Fibroblast of skin of right quadriceps (primary cell): Measurements from ENCODE around the gene BCL2L1.
A peak's percentile ranks its signal among the peaks of the same experiment; 100 is the strongest.
"Not testable (repeated sequence)": the region's sequence is repeated elsewhere in the genome, so short reads cannot be mapped to it uniquely, and the experiment has no call there.

Experiments used
- DNase-seq: peaks from one replicate; pipeline ENCODE4 v3.0.0-alpha.2; 2013

BCL2L1 gene

GRCh38 chr20:31673943-31674463 lies 48.7 kb downstream of the BCL2L1 start:
- no peak for DNase-seq

GRCh38 chr20:31673435-31673834 lies 49.2 kb downstream of the BCL2L1 start:
- no peak for DNase-seq

GRCh38 chr20:31671324-31671723 lies 51.3 kb downstream of the BCL2L1 start:
- no peak for DNase-seq

GRCh38 chr20:31670371-31671228 lies 52.1 kb downstream of the BCL2L1 start:
- DNase-seq: no peak

GRCh38 chr20:31669876-31670275 lies 52.8 kb downstream of the BCL2L1 start:
- no peak for DNase-seq

GRCh38 chr20:31668944-31669343 lies 53.7 kb downstream of the BCL2L1 start:
- not testable (repeated sequence) for DNase-seq

- DNase-seq: no peak
Observed at GRCh38 chr20:31667315-31668285, 55.1 kb downstream of the BCL2L1 start.

- no peak for DNase-seq
Observed at GRCh38 chr20:31666258-31667042, 56.2 kb downstream of the BCL2L1 start.

GRCh38 chr20:31665753-31666152 lies 56.9 kb downstream of the BCL2L1 start:
- no peak for DNase-seq

- DNase-seq: no peak
Observed at GRCh38 chr20:31664696-31665354, 57.8 kb downstream of the BCL2L1 start.

- DNase-seq: no peak
Observed at GRCh38 chr20:31663838-31664695, 58.6 kb downstream of the BCL2L1 start.

GRCh38 chr20:31663524-31663837 lies 59.2 kb downstream of the BCL2L1 start:
- no peak for DNase-seq

GRCh38 chr20:31662372-31662854 lies 60.3 kb downstream of the BCL2L1 start:
- no peak for DNase-seq

GRCh38 chr20:31661625-31662371 lies 60.9 kb downstream of the BCL2L1 start:
- DNase-seq: peak; percentile 68

GRCh38 chr20:31654534-31654933 lies 68.1 kb downstream of the BCL2L1 start:
- no peak for DNase-seq

- DNase-seq: no peak
Observed at GRCh38 chr20:31653561-31653960, 69.1 kb downstream of the BCL2L1 start.

- DNase-seq: peak; percentile 68
Observed at GRCh38 chr20:31652917-31653396, 69.7 kb downstream of the BCL2L1 start.

- not testable (repeated sequence) for DNase-seq
Observed at GRCh38 chr20:31648104-31648503, 74.6 kb downstream of the BCL2L1 start.

GRCh38 chr20:31644701-31645100 lies 78.0 kb downstream of the BCL2L1 start:
- DNase-seq: no peak

GRCh38 chr20:31643522-31643921 lies 79.1 kb downstream of the BCL2L1 start:
- DNase-seq: no peak
